ENCODE data around the gene BBS9. TPM values are rescaled to one million over a fixed set of nuclear protein-coding genes. Genes with fewer than 3 reads are reported as not detected.

The BBS9 gene
- polyA plus RNA-seq, 1 donor from 2014 or later: 9.8 TPM

GRCh38 chr7:33563651-33564050 is 434.3 kb downstream of the BBS9 start:
- Histone ChIP-seq H3K79me2 (replicated peaks; ENCODE audit: insufficient read depth, low read length) (no peaks in the 10 kb centered on the region), H3K27ac (ENCODE audit: low read length) (no peak overlapping the region), H3K36me3 (ENCODE audit: insufficient read depth, low read length) (no peaks in the 10 kb centered on the region), H2AFZ (ENCODE audit: low read depth, low read length) (no peak overlapping the region), H3K9me2 (ENCODE audit: insufficient read depth, low read length) (no peaks in the 10 kb centered on the region), H3K27me3 (ENCODE audit: insufficient read depth, low read depth, low read length) (no peaks in the 10 kb centered on the region), H3K9me3 (ENCODE audit: low read length) (no peaks in the 10 kb centered on the region), H3F3A (ENCODE audit: insufficient read depth, low read length, poor library complexity, severe bottlenecking) (no peaks in the 10 kb centered on the region), H3K9ac (ENCODE audit: low read length) (no peak overlapping the region), H3K4me3 (ENCODE audit: low read length) (no peak overlapping the region), H4K20me1 (ENCODE audit: insufficient read depth) (no peaks in the 10 kb centered on the region), H3K4me2 (ENCODE audit: low read length) (no peak overlapping the region)
- TF ChIP-seq RAD21 (conservative IDR thresholded peaks at IDR 0.05) (no peak), SMC3 (conservative IDR thresholded peaks at IDR 0.05; ENCODE audit: poor library complexity) (no peak), EZH2 (IDR thresholded peaks at IDR 0.05; ENCODE audit: borderline replicate concordance, insufficient read depth, low read length, poor library complexity, severe bottlenecking) (no peak), MXI1 (conservative IDR thresholded peaks at IDR 0.05; ENCODE audit: poor library complexity, severe bottlenecking) (no peak), POLR2AphosphoS5 (IDR thresholded peaks at IDR 0.05) (no peak), TAF1 (IDR thresholded peaks at IDR 0.05; ENCODE audit: low read depth) (no peak), EP300 (conservative IDR thresholded peaks at IDR 0.05; ENCODE audit: poor library complexity, severe bottlenecking) (no peak)
- TF ChIP-seq, protein P1, sequence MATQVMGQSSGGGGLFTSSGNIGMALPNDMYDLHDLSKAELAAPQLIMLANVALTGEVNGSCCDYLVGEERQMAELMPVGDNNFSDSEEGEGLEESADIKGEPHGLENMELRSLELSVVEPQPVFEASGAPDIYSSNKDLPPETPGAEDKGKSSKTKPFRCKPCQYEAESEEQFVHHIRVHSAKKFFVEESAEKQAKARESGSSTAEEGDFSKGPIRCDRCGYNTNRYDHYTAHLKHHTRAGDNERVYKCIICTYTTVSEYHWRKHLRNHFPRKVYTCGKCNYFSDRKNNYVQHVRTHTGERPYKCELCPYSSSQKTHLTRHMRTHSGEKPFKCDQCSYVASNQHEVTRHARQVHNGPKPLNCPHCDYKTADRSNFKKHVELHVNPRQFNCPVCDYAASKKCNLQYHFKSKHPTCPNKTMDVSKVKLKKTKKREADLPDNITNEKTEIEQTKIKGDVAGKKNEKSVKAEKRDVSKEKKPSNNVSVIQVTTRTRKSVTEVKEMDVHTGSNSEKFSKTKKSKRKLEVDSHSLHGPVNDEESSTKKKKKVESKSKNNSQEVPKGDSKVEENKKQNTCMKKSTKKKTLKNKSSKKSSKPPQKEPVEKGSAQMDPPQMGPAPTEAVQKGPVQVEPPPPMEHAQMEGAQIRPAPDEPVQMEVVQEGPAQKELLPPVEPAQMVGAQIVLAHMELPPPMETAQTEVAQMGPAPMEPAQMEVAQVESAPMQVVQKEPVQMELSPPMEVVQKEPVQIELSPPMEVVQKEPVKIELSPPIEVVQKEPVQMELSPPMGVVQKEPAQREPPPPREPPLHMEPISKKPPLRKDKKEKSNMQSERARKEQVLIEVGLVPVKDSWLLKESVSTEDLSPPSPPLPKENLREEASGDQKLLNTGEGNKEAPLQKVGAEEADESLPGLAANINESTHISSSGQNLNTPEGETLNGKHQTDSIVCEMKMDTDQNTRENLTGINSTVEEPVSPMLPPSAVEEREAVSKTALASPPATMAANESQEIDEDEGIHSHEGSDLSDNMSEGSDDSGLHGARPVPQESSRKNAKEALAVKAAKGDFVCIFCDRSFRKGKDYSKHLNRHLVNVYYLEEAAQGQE (IDR thresholded peaks at IDR 0.05; ENCODE audit: borderline replicate concordance): no peak
- TF ChIP-seq, protein P2, sequence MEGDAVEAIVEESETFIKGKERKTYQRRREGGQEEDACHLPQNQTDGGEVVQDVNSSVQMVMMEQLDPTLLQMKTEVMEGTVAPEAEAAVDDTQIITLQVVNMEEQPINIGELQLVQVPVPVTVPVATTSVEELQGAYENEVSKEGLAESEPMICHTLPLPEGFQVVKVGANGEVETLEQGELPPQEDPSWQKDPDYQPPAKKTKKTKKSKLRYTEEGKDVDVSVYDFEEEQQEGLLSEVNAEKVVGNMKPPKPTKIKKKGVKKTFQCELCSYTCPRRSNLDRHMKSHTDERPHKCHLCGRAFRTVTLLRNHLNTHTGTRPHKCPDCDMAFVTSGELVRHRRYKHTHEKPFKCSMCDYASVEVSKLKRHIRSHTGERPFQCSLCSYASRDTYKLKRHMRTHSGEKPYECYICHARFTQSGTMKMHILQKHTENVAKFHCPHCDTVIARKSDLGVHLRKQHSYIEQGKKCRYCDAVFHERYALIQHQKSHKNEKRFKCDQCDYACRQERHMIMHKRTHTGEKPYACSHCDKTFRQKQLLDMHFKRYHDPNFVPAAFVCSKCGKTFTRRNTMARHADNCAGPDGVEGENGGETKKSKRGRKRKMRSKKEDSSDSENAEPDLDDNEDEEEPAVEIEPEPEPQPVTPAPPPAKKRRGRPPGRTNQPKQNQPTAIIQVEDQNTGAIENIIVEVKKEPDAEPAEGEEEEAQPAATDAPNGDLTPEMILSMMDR (IDR thresholded peaks at IDR 0.05; ENCODE audit: poor library complexity, severe bottlenecking): no peak

DNA sequence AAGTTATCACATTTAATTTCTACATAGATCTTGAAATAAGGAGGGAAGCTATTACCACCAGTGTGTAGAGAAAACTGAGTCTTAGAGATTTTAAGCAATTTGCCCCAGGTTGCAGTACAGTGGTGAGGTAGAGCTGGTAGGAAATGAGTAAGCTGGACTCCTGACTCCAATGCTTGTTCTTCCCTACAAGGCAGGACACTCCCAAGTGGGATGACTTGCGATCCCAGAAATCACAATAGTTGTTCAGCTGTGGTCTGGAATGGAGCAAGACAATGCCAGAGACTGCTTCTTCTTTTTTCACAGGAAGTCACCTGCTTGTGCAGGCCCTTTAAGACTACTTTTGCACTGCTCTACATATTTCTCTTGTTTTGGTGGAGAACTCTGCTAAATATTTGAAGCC is 448.8 kb downstream of the BBS9 start:
- Histone ChIP-seq H3K9ac (ENCODE audit: low read length) (no peak overlapping the region), H3K27me3 (ENCODE audit: insufficient read depth, low read depth, low read length) (no peaks in the 10 kb centered on the region), H3K4me3 (ENCODE audit: low read length) (no peak overlapping the region), H4K20me1 (ENCODE audit: insufficient read depth) (no peaks in the 10 kb centered on the region), H2AFZ (ENCODE audit: low read depth, low read length) (no peak overlapping the region), H3K9me3 (ENCODE audit: low read length) (no peaks in the 10 kb centered on the region), H3K27ac (ENCODE audit: low read length) (no peak overlapping the region), H3K79me2 (replicated peaks; ENCODE audit: insufficient read depth, low read length) (no peaks in the 10 kb centered on the region), H3F3A (ENCODE audit: insufficient read depth, low read length, poor library complexity, severe bottlenecking) (no peaks in the 10 kb centered on the region), H3K4me2 (ENCODE audit: low read length) (no peak overlapping the region), H3K36me3 (ENCODE audit: insufficient read depth, low read length) (no peaks in the 10 kb centered on the region), H3K9me2 (ENCODE audit: insufficient read depth, low read length) (no peaks in the 10 kb centered on the region)
- TF ChIP-seq TAF1 (IDR thresholded peaks at IDR 0.05; ENCODE audit: low read depth) (no peak), MXI1 (conservative IDR thresholded peaks at IDR 0.05; ENCODE audit: poor library complexity, severe bottlenecking) (no peak), EP300 (conservative IDR thresholded peaks at IDR 0.05; ENCODE audit: poor library complexity, severe bottlenecking) (no peak), SMC3 (conservative IDR thresholded peaks at IDR 0.05; ENCODE audit: poor library complexity) (no peak), POLR2AphosphoS5 (IDR thresholded peaks at IDR 0.05) (no peak), EZH2 (IDR thresholded peaks at IDR 0.05; ENCODE audit: borderline replicate concordance, insufficient read depth, low read length, poor library complexity, severe bottlenecking) (no peak), RAD21 (conservative IDR thresholded peaks at IDR 0.05) (no peak)
- TF ChIP-seq, protein P2 (IDR thresholded peaks at IDR 0.05; ENCODE audit: poor library complexity, severe bottlenecking): no peak
- TF ChIP-seq, protein P1 (IDR thresholded peaks at IDR 0.05; ENCODE audit: borderline replicate concordance): no peak

Measured in neural cell (in vitro differentiated cells).